HCT116 (cell line): ENCODE results near the gene NID2. TPM values are rescaled to one million over a fixed set of nuclear protein-coding genes. Genes with fewer than 3 reads are reported as not detected.

Source experiments
- ATAC-seq: fragments of 200-7000 bp; cut with Tn5 transposase; 2 replicates; pipeline ENCODE4 v1.9.1; 2020; ENCODE audit warnings: mild to moderate bottlenecking, moderate library complexity
- BruUV-seq: library from RNA; stranded (reverse); fragments of 400-500 nt; replicated peaks from 2 replicates; lab custom pipeline; 2021; lab: Mats Ljungman, UMichigan
- CTCF ChIA-PET: fragments of 300-600 bp; sonication (Branson Sonifier 250); formaldehyde crosslinking; loops from one replicate; lab custom pipeline; 2021; ENCODE audit warnings: antibody characterized with exemption; lab: Charles Lee
- POLR2A ChIA-PET: fragments of 300-600, 350-600 bp; sonication (Branson Sonifier 250); formaldehyde crosslinking; loops from one replicate; lab custom pipeline; 2021; ENCODE audit warnings: antibody characterized with exemption; lab: Charles Lee
- RAD21 ChIA-PET, 2 experiments: fragments of 300-600 bp; sonication (Branson Sonifier 250); formaldehyde crosslinking; loops; one replicate each; lab custom pipeline; 2023; ENCODE audit warnings: low total read pairs in 2 of 2; ENCODE audit not compliant: uncharacterized antibody in 2 of 2, unreplicated experiment in 2 of 2, low non-redundant PET in 1 of 2; lab: Charles Lee
- DNase-seq: peaks from one replicate; pipeline ENCODE4 v3.0.0-alpha.2; 2010; ENCODE audit warnings: low read depth, low spot score
- H2AFZ ChIP-seq: fragments of 200-600 bp; shearing (Covaris generic), sonication (generic); 2 replicates; pipeline ENCODE4 v1.6.1; 2017; ENCODE audit warnings: low read depth, mixed run types, mixed read lengths, antibody characterized with exemption, low read length; ENCODE audit not compliant: poor library complexity, severe bottlenecking
- H3K27ac ChIP-seq: 2 replicates; pipeline ENCODE4 v1.5.1; 2012; ENCODE audit warnings: low read depth, low read length
- H3K27me3 ChIP-seq: fragments of 200-600 bp; sonication (generic); 2 replicates; pipeline ENCODE4 v1.6.1; 2016; ENCODE audit warnings: mixed run types, low read length, mixed read lengths; ENCODE audit not compliant: insufficient read depth
- H3K36me3 ChIP-seq, 2 experiments: fragments of 200-500 bp in 1 of 2; fragments of 200-600 bp in 1 of 2; sonication (Bioruptor generic) in 1 of 2; sonication (generic) in 1 of 2; 2 replicates each; pipeline versions ENCODE4 v1.5.1 to v1.6.1; 2014 to 2016; ENCODE audit warnings: low read length in 2 of 2, inconsistent platforms in 1 of 2, mixed read lengths in 1 of 2, mixed run types in 1 of 2; ENCODE audit not compliant: insufficient read depth in 2 of 2, control insufficient read depth in 1 of 2
- H3K4me1 ChIP-seq, 2 experiments: fragments of 200-600 bp in 1 of 2; sonication (generic) in 1 of 2; 2 replicates each; pipeline versions ENCODE4 v1.5.1 to v1.6.1; 2012 to 2017; ENCODE audit warnings: low read length in 2 of 2, inconsistent platforms in 1 of 2, mild to moderate bottlenecking in 1 of 2, mixed read lengths in 1 of 2, mixed run types in 1 of 2, moderate library complexity in 1 of 2; ENCODE audit not compliant: insufficient read depth in 2 of 2, control insufficient read depth in 1 of 2
- H3K4me2 ChIP-seq: fragments of 200-600 bp; sonication (generic); 2 replicates; pipeline ENCODE4 v1.6.1; 2017; ENCODE audit warnings: mixed run types, low read length, mixed read lengths
- H3K4me3 ChIP-seq, 2 experiments: fragments of 200-600 bp in 1 of 2; sonication (generic) in 1 of 2; replicated peaks in 1 of 2; 2 replicates each; pipeline ENCODE4 v1.5.1; 2011 to 2016; ENCODE audit warnings: low read length in 2 of 2, control low read depth in 1 of 2, low read depth in 1 of 2, mild to moderate bottlenecking in 1 of 2, mixed read lengths in 1 of 2, mixed run types in 1 of 2
- H3K79me2 ChIP-seq: fragments of 200-600 bp; sonication (generic); 2 replicates; pipeline ENCODE4 v1.6.1; 2017; ENCODE audit warnings: mild to moderate bottlenecking, mixed run types, low read length, moderate library complexity, mixed read lengths; ENCODE audit not compliant: insufficient read depth
- H3K9ac ChIP-seq: fragments of 200-600 bp; sonication (generic); 2 replicates; pipeline ENCODE4 v1.6.1; 2016; ENCODE audit warnings: low read length, mixed read lengths
- H3K9me2 ChIP-seq: fragments of 200-600 bp; sonication (generic), shearing (Covaris generic); 2 replicates; pipeline ENCODE4 v1.6.1; 2017; ENCODE audit warnings: mixed run types, mild to moderate bottlenecking, moderate library complexity; ENCODE audit not compliant: insufficient read depth
- H3K9me3 ChIP-seq, 2 experiments: fragments of 200-500 bp in 1 of 2; fragments of 200-600 bp in 1 of 2; sonication (Bioruptor generic) in 1 of 2; sonication (generic) in 1 of 2; 2 replicates each; pipeline ENCODE4 v1.6.1; 2014 to 2017; ENCODE audit warnings: low read length in 2 of 2, mixed read lengths in 2 of 2, inconsistent platforms in 1 of 2, low read depth in 1 of 2, mild to moderate bottlenecking in 1 of 2, mixed run types in 1 of 2, moderate library complexity in 1 of 2; ENCODE audit not compliant: control insufficient read depth in 1 of 2, insufficient read depth in 1 of 2
- H4K20me1 ChIP-seq: fragments of 200-600 bp; sonication (generic), shearing (Covaris generic); 2 replicates; pipeline ENCODE4 v1.6.1; 2017; ENCODE audit warnings: mixed run types, mild to moderate bottlenecking, moderate library complexity; ENCODE audit not compliant: insufficient read depth
- CBX3 ChIP-seq: IDR thresholded peaks from 2 replicates; pipeline ENCODE4 v1.6.1; 2012; ENCODE audit warnings: low read depth
- FOSL1 ChIP-seq: IDR thresholded peaks from 2 replicates; pipeline ENCODE4 v1.6.1; 2012; ENCODE audit warnings: low read depth
- JUND ChIP-seq: IDR thresholded peaks from 2 replicates; pipeline ENCODE4 v1.6.1; 2012
- POLR2A ChIP-seq: IDR thresholded peaks from 2 replicates; pipeline ENCODE4 v1.7.0; 2011; ENCODE audit warnings: borderline replicate concordance; ENCODE audit not compliant: insufficient read depth, insufficient read length; ENCODE audit errors: extremely low read depth
- RAD21 ChIP-seq: IDR thresholded peaks from 2 replicates; pipeline ENCODE4 v1.6.1; 2012; ENCODE audit warnings: low read depth, mild to moderate bottlenecking
- SP1 ChIP-seq: IDR thresholded peaks from 2 replicates; pipeline ENCODE4 v1.6.1; 2012; ENCODE audit warnings: low read depth
- SRF ChIP-seq: IDR thresholded peaks from 2 replicates; pipeline ENCODE4 v1.6.1; 2012; ENCODE audit warnings: low read depth
- intact Hi-C: fragments of 100-400 bp; cut with micrococcal nuclease; formaldehyde crosslinking; loops from 2 replicates; pipeline ENCODE4 v1.10.0; 2022
- total RNA-seq: library from RNA; stranded (reverse); gene quantifications from one replicate; pipeline ENCODE4 v1.2.1, GENCODE V29; 2021; ENCODE audit not compliant: unreplicated experiment
- TF ChIP-seq, protein P1 (sequence below): IDR thresholded peaks from 2 replicates; pipeline ENCODE4 v1.6.1; 2012

Gene NID2
- total RNA-seq, 1 experiment from 2014 or later = 0.84 TPM

DNA sequence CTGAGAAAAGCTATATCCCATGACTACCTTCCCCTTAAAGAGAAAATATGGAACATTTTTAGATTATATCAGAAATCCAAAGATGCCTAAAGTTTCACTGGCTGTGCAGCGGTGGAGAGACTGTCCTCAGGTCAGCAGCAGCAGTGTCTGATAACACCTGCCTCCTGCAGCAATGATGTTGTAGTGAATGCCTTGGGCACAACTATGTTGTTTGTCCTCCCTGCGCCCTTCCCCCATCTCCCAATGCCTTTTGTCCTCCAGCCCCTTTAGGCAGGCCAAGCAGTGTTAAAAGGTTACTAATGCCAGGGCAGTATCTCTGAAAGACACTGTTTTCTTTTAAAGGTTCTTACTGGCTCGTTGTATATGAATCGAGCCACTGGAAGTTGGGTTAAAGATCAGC lies 66.3 kb downstream of the NID2 start:
- Histone ChIP-seq H3K79me2 (peaks cover 22% of the 10 kb centered on the region), H3K4me2 (no peak overlapping the region)
- ChIA-PET POLR2A (no interaction called here), RAD21 (no interaction called here)
- TF ChIP-seq, protein P1, sequence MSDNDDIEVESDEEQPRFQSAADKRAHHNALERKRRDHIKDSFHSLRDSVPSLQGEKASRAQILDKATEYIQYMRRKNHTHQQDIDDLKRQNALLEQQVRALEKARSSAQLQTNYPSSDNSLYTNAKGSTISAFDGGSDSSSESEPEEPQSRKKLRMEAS = no peak
- no peak for TF ChIP-seq RAD21
- no peak for TF ChIP-seq SRF
- TF ChIP-seq SP1 = no peak
- TF ChIP-seq POLR2A = no peak
- TF ChIP-seq, all 23 proteins: peak for 0
- H3K4me3 ChIP-seq = no peak overlapping the region
- no peak overlapping the region for H3K9ac ChIP-seq
- no TSS peak for BruUV-seq
- H3K9me3 ChIP-seq = no peaks in the 10 kb centered on the region
- no peak overlapping the region for H3K27ac ChIP-seq
- H3K27me3 ChIP-seq = no peaks in the 10 kb centered on the region
- peaks cover 50 to 68% of the 10 kb centered on the region in 2 experiments for H3K36me3 ChIP-seq
- H4K20me1 ChIP-seq = no peaks in the 10 kb centered on the region
- intact Hi-C loops = no loop called here
- no peaks in the 10 kb centered on the region for H3K4me1 ChIP-seq
- DNase-seq (no peak), ATAC-seq (no peak)
- CTCF ChIA-PET = no interaction called here
- no peaks in the 10 kb centered on the region for H3K9me2 ChIP-seq
- no peak overlapping the region for H2AFZ ChIP-seq

- no peaks in the 10 kb centered on the region for H3K9me2 ChIP-seq
- POLR2A ChIA-PET = no interaction called here
- H3K9ac ChIP-seq = no peak overlapping the region
- TF ChIP-seq FOSL1 = no peak
- no peak for TF ChIP-seq CBX3
- TF ChIP-seq JUND = no peak
- TF ChIP-seq, all 23 proteins: peak for 0
- Histone ChIP-seq H3K4me2 (no peak overlapping the region), H3K27ac (no peak overlapping the region), H3K4me3 (no peak overlapping the region), H3K9me3 (no peaks in the 10 kb centered on the region), H4K20me1 (0 out of 2 replicates have a peak, but pooled peaks cover 8% of the 10 kb centered on the region), H3K4me1 (no peaks in the 10 kb centered on the region), H3K79me2 (peaks cover 40% of the 10 kb centered on the region), H3K36me3 (peaks cover 45 to 62% of the 10 kb centered on the region in 2 experiments), H2AFZ (no peak overlapping the region), H3K27me3 (no peaks in the 10 kb centered on the region)
- ATAC-seq (no peak), DNase-seq (no peak)
- no TSS peak for BruUV-seq
- intact Hi-C loops = no loop called here
- ChIA-PET RAD21 (no interaction called here), CTCF (no interaction called here)
Measured at GRCh38 chr14:52000696-52001095, 68.2 kb downstream of the NID2 start.
